Lower leg skin (tissue), 3 donors: ENCODE measurements around the gene SLCO1C1.

Experiments used
- CTCF ChIP-seq, 3 donors: fragments of 450-650 bp; IDR thresholded peaks; one replicate each; pipeline ENCODE4 v1.5.1; 2016; ENCODE audit warnings: antibody characterized with exemption in 3 of 3, mild to moderate bottlenecking in 3 of 3, moderate library complexity in 2 of 3
- POLR2A ChIP-seq, 2 donors: fragments of 450-650 bp; IDR thresholded peaks; one replicate each; pipeline ENCODE4 v1.6.1; 2016 to 2017; ENCODE audit warnings: antibody characterized with exemption in 2 of 2, mild to moderate bottlenecking in 1 of 2, moderate library complexity in 1 of 2

GRCh38 chr12:20718294-20718693 is 23.2 kb downstream of the SLCO1C1 start:
- no peak for TF ChIP-seq CTCF (IDR thresholded peaks at IDR 0.05)
- no peak for TF ChIP-seq POLR2A (IDR thresholded peaks at IDR 0.05)
